SK-N-SH (cell line): Measurements from ENCODE around the gene BRCA1. TPM values are rescaled to one million over a fixed set of nuclear protein-coding genes. Genes with fewer than 3 reads are reported as not detected.
A peak's percentile ranks its signal among the peaks of the same experiment; 100 is the strongest.

Experiments
- CTCF ChIA-PET: fragments of 300-600, 350-600 bp; formaldehyde crosslinking; extraction: SDS; loops from one replicate; lab custom pipeline; 2021; lab: Yijun Ruan, JAX
- POLR2A ChIA-PET: fragments of 350-600 bp; sonication (Branson Sonifier 250); formaldehyde crosslinking; extraction: SDS; loops from one replicate; lab custom pipeline; 2020; ENCODE audit warnings: antibody characterized with exemption, inconsistent platforms; lab: Yijun Ruan, JAX
- DNase-seq: peaks from one replicate; pipeline ENCODE4 v3.0.0; 2012
- H2AFZ ChIP-seq: fragments of 200-600 bp; sonication (generic); 2 replicates; pipeline ENCODE4 v1.8.1; 2016; ENCODE audit warnings: antibody characterized with exemption, mild to moderate bottlenecking, low read depth
- H3F3A ChIP-seq: fragments of 200-600 bp; sonication (generic); replicated peaks from 2 replicates; pipeline ENCODE3; 2016; ENCODE audit warnings: antibody characterized with exemption, mild to moderate bottlenecking; ENCODE audit not compliant: insufficient read depth
- H3K27ac ChIP-seq, 2 experiments: fragments of 200-500 bp in 1 of 2; fragments of 200-600 bp in 1 of 2; sonication (Bioruptor generic) in 1 of 2; sonication (generic), shearing (Covaris generic) in 1 of 2; 2 replicates each; pipeline versions ENCODE4 v1.5.1 to v1.6.1; 2014 to 2016; ENCODE audit warnings: low read depth in 2 of 2, inconsistent platforms in 1 of 2, low read length in 1 of 2, mild to moderate bottlenecking in 1 of 2, mixed read lengths in 1 of 2
- H3K27me3 ChIP-seq: fragments of 200-600 bp; sonication (generic), shearing (Covaris generic); 2 replicates; pipeline ENCODE4 v1.6.1; 2016; ENCODE audit warnings: mixed run types; ENCODE audit not compliant: insufficient read depth
- H3K36me3 ChIP-seq, 2 experiments: fragments of 200-500 bp in 1 of 2; fragments of 200-600 bp in 1 of 2; sonication (Bioruptor generic) in 1 of 2; sonication (generic) in 1 of 2; replicated peaks in 1 of 2; 2 replicates each; pipeline versions ENCODE3 to v1.5.1; 2014 to 2016; ENCODE audit warnings: low read length in 1 of 2, mild to moderate bottlenecking in 1 of 2; ENCODE audit not compliant: insufficient read depth in 2 of 2, control insufficient read depth in 1 of 2
- H3K4me1 ChIP-seq, 2 experiments: fragments of 200-500 bp in 1 of 2; fragments of 200-600 bp in 1 of 2; sonication (Bioruptor generic) in 1 of 2; sonication (generic), shearing (Covaris generic) in 1 of 2; 2 replicates each; pipeline versions ENCODE4 v1.5.1 to v1.6.1; 2014 to 2016; ENCODE audit warnings: low read depth in 1 of 2, low read length in 1 of 2, mixed run types in 1 of 2; ENCODE audit not compliant: insufficient read depth in 2 of 2, control insufficient read depth in 1 of 2
- H3K4me2 ChIP-seq: fragments of 200-600 bp; sonication (generic), shearing (Covaris generic); 2 replicates; pipeline ENCODE4 v1.6.1; 2017; ENCODE audit warnings: mixed run types
- H3K4me3 ChIP-seq, 2 experiments: fragments of 200-500 bp in 1 of 2; fragments of 200-600 bp in 1 of 2; sonication (Bioruptor generic) in 1 of 2; sonication (generic), shearing (Covaris generic) in 1 of 2; 2 replicates each; pipeline versions ENCODE4 v1.5.1 to v1.8.1; 2014 to 2016; ENCODE audit warnings: low read depth in 2 of 2, inconsistent platforms in 1 of 2, low read length in 1 of 2, mild to moderate bottlenecking in 1 of 2, mixed read lengths in 1 of 2, moderate library complexity in 1 of 2
- H3K79me2 ChIP-seq: fragments of 200-600 bp; sonication (generic); 2 replicates; pipeline ENCODE4 v1.8.1; 2017; ENCODE audit warnings: mild to moderate bottlenecking; ENCODE audit not compliant: insufficient read depth
- H3K9ac ChIP-seq: fragments of 200-600 bp; sonication (generic); 2 replicates; pipeline ENCODE4 v1.6.1; 2017; ENCODE audit warnings: mixed run types
- H3K9me2 ChIP-seq: fragments of 200-600 bp; sonication (generic); 2 replicates; pipeline ENCODE4 v1.6.1; 2017; ENCODE audit warnings: mixed run types
- H3K9me3 ChIP-seq: fragments of 200-600 bp; sonication (generic); 2 replicates; pipeline ENCODE4 v1.6.1; 2017; ENCODE audit warnings: mixed run types, mild to moderate bottlenecking, moderate library complexity
- H4K20me1 ChIP-seq: fragments of 200-600 bp; sonication (generic); 2 replicates; pipeline ENCODE4 v1.6.1; 2017; ENCODE audit warnings: mild to moderate bottlenecking, mixed run types; ENCODE audit not compliant: insufficient read depth
- CHD2 ChIP-seq: fragments of 150-350 bp; IDR thresholded peaks from 2 replicates; pipeline ENCODE4 v1.6.1; 2018; ENCODE audit warnings: low read length; ENCODE audit not compliant: partially characterized antibody
- CTCF ChIP-seq: fragments of 200-600 bp; sonication (generic); IDR thresholded peaks from 2 replicates; pipeline ENCODE4 v1.6.1; 2017; ENCODE audit warnings: antibody characterized with exemption, mild to moderate bottlenecking, moderate library complexity
- FOXM1 ChIP-seq: IDR thresholded peaks from 2 replicates; pipeline ENCODE4 v1.4.0; 2012; ENCODE audit warnings: low read depth, mild to moderate bottlenecking
- IRF3 ChIP-seq: fragments of 150-350 bp; IDR thresholded peaks from 2 replicates; pipeline ENCODE4 v1.6.1; 2016; ENCODE audit warnings: mild to moderate bottlenecking, low read depth, low read length
- MEF2A ChIP-seq: IDR thresholded peaks from 2 replicates; pipeline ENCODE4 v1.4.0; 2012; ENCODE audit warnings: low read depth, borderline replicate concordance
- NFIC ChIP-seq: IDR thresholded peaks from 2 replicates; pipeline ENCODE4 v1.4.0; 2012; ENCODE audit warnings: borderline replicate concordance
- NRF1 ChIP-seq: IDR thresholded peaks from 2 replicates; pipeline ENCODE4 v1.6.1; 2012; ENCODE audit warnings: low read depth, mild to moderate bottlenecking, low read length
- RCOR1 ChIP-seq: fragments of 150-350 bp; IDR thresholded peaks from 2 replicates; pipeline ENCODE4 v1.6.1; 2017; ENCODE audit warnings: antibody characterized with exemption, low read length
- REST ChIP-seq: IDR thresholded peaks from 2 replicates; pipeline ENCODE4 v1.6.1; 2012; ENCODE audit warnings: mild to moderate bottlenecking, low read depth, low read length, moderate library complexity
- SMC3 ChIP-seq: IDR thresholded peaks from 2 replicates; pipeline ENCODE4 v1.6.1; 2012; ENCODE audit warnings: low read depth, low read length, improper control_type of control experiment
- TAF1 ChIP-seq: IDR thresholded peaks from 2 replicates; pipeline ENCODE4 v1.6.1; 2012; ENCODE audit warnings: low read depth, mild to moderate bottlenecking, low read length, moderate library complexity, borderline replicate concordance
- WGBS: methylation state at CpG from one replicate; pipeline ENCODE4 v1.1.6; 2017; ENCODE audit warnings: low lambda C conversion rate; 5-methylcytosine and 5-hydroxymethylcytosine counted together
- polyA plus RNA-seq, 3 experiments: library from polyadenylated mRNA; depleted of rRNA; stranded (reverse); fragments of >200 nt; gene quantifications; 2 replicates each; pipeline ENCODE4 v1.2.3, GENCODE V29; 2012

Gene BRCA1
- polyA plus RNA-seq, 1 of the 3 experiments (the other 2 are of a cell fraction) = 11.2 TPM

GRCh38 chr17:43025290-43025657 lies 99.9 kb downstream of the BRCA1 start:
- peaks cover 16% of the 10 kb centered on the region for H3K79me2 ChIP-seq
- 17% methylated on average over 26 of the region's 27 CpGs for whole genome bisulfite sequencing
- H3K9ac ChIP-seq = peak overlapping the region; percentile 36; the same call in 1 of the 2 replicates
- peak overlapping the region in 1 of 2 experiments; percentile 60; a peak in 1 of 4 replicates for H3K27ac ChIP-seq
- peak overlapping the region; percentile 76; the same call in 1 of the 2 replicates for H2AFZ ChIP-seq
- POLR2A ChIA-PET = interaction anchor here (1.6 to 2.0 kb wide), 3 partner anchors 9 to 146 kb away, joined by 9 to 20 read pairs (median 9); partner anchors contain the start of genes NBR1 and RPL27
- no peaks in the 10 kb centered on the region for H3K27me3 ChIP-seq
- no peaks in the 10 kb centered on the region for H4K20me1 ChIP-seq
- H3K4me1 ChIP-seq = peaks cover 0 to 7% of the 10 kb centered on the region in 2 experiments; a peak in 1 of 4 replicates
- TF ChIP-seq FOXM1 = no peak
- no peak for TF ChIP-seq MEF2A
- TF ChIP-seq NRF1 = no peak
- TF ChIP-seq CTCF = no peak
- no peak for TF ChIP-seq NFIC
- TF ChIP-seq IRF3 = no peak
- TF ChIP-seq TAF1 = no peak
- TF ChIP-seq, all 33 proteins: peak for 0
- no peak for DNase-seq
- Histone ChIP-seq H3K9me3 (no peaks in the 10 kb centered on the region), H3K4me3 (peak overlapping the region; percentile 56 to 63), H3K4me2 (peak overlapping the region; percentile 83), H3K36me3 (no peaks in the 10 kb centered on the region), H3F3A (peaks cover 6% of the 10 kb centered on the region), H3K9me2 (no peaks in the 10 kb centered on the region)
- CTCF ChIA-PET = interaction anchor here (0.9 to 2.3 kb wide), 5 partner anchors 9 to 57 kb away, joined by 3 to 17 read pairs (median 3); partner anchors contain the start of gene RPL27

- peak within 1 kb of the TSS; percentile 68 to 86 for H3K27ac ChIP-seq
- ChIA-PET POLR2A (interaction anchor here (0.8 to 2.0 kb wide), 10 partner anchors 10 to 343 kb away, joined by 3 to 20 read pairs (median 9); partner anchors contain the start of genes BRCA1, NBR1 and RPL27), CTCF (interaction anchor here (0.6 to 2.3 kb wide), 27 partner anchors 9 to 459 kb away, joined by 3 to 17 read pairs (median 4); partner anchors contain the start of genes DHX8, IFI35 and RPL27)
- TF ChIP-seq REST (0 out of 2 replicates have a peak, but pooled peaks have one; percentile 22), RCOR1 (peak; percentile 74), CHD2 (peak; percentile 71), CTCF (peak; percentile 81), SMC3 (peak; percentile 91), IRF3 (no peak)
Observed at GRCh38 chr17:43024407-43025289, 100.5 kb downstream of the BRCA1 start, which contains the start of gene RND2. TSS of gene RND2 (plus strand) at chr17:43025231. CDS start at chr17:43025348, 117 bp downstream.

More at GRCh38 chr17:43024407-43025289, 100.5 kb downstream of the BRCA1 start, which contains the start of gene RND2:
- Histone ChIP-seq H3K4me2 (peak within 1 kb of the TSS; percentile 90), H3K79me2 (peaks cover 23% of the 10 kb centered on the region), H3K9me2 (no peaks in the 10 kb centered on the region), H3K4me3 (peak within 1 kb of the TSS; percentile 63 to 81), H2AFZ (peak within 1 kb of the TSS; percentile 99), H3K4me1 (peaks cover 0 to 13% of the 10 kb centered on the region in 2 experiments; a peak in 1 of 4 replicates), H3K27me3 (no peaks in the 10 kb centered on the region), H3K9me3 (no peaks in the 10 kb centered on the region), H3K36me3 (no peaks in the 10 kb centered on the region), H3F3A (peaks cover 6% of the 10 kb centered on the region), H4K20me1 (no peaks in the 10 kb centered on the region), H3K9ac (peak within 1 kb of the TSS; percentile 76)
- DNase-seq = peak; percentile 98
- WGBS = 9% methylated on average over 41 of the region's 61 CpGs
